ENCODE results near the gene ITCH. TPM values are rescaled to one million over a fixed set of nuclear protein-coding genes. Genes with fewer than 3 reads are reported as not detected.
"Not testable (repeated sequence)": the region's sequence is repeated elsewhere in the genome, so short reads cannot be mapped to it uniquely, and the experiment has no call there.

The ITCH gene
- total and polyA plus RNA-seq, 2 donors (not counting 3 experiments of a cell fraction or from before 2014, with no cell fraction given) = 6.4 to 57.4 TPM

DNA sequence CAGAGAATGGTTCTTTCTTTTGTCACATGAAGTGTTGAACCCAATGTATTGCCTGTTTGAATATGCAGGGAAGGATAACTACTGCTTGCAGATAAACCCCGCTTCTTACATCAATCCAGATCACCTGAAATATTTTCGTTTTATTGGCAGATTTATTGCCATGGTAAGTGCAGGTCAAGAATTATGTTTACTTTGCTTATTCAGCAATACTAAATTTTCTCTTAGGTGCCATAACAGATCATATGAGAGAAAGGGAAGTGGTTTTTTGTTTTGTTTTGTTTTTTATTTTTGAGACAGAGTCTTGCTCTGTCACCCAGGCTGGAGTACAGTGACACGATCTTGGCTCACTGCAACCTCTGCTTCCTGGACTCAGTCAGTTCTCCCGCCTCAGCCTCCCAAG is 116.6 kb downstream of the ITCH start:
- no peak overlapping the region for H3K4me3 ChIP-seq (replicated peaks in 1 of 3; ENCODE audit: insufficient read depth in 1 of 3, low read depth in 1 of 3, low read length in 3 of 3)
- H2AFZ ChIP-seq (ENCODE audit: low read depth, low read length) = no peak overlapping the region
- H3K27ac ChIP-seq (ENCODE audit: insufficient read depth, low read depth, low read length) = no peak overlapping the region
- H3K9ac ChIP-seq (replicated peaks; ENCODE audit: extremely low read depth, insufficient read depth, low read length) = no peak overlapping the region
- H3K36me3 ChIP-seq (ENCODE audit: control insufficient read depth in 2 of 2, extremely low read depth in 1 of 2, insufficient read depth in 2 of 2, low read length in 2 of 2) = peaks cover 0 to 14% of the 10 kb centered on the region in 2 experiments
- no peaks in the 10 kb centered on the region for H3K9me3 ChIP-seq (replicated peaks; ENCODE audit: control insufficient read depth, insufficient read depth, low read length)
- BruUV-seq (replicated peaks) = no TSS peak
- FAIRE-seq (no peak), DNase-seq (ENCODE audit: low read depth, low spot score) (no peak)
- CTCF ChIA-PET = no interaction called here
- dilution Hi-C loops (cut with MboI; ENCODE audit: extremely low pct_ligation_motif_present, low sequenced_read_pairs) = no loop called here
- peaks cover 6% of the 10 kb centered on the region for H3K4me1 ChIP-seq (ENCODE audit: control insufficient read depth, extremely low read depth, insufficient read depth, low read length)
- intact Hi-C loops (cut with micrococcal nuclease) = no loop called here
- no peaks in the 10 kb centered on the region for H3K79me2 ChIP-seq (ENCODE audit: control insufficient read depth, insufficient read depth, low read length)
- H3K9me1 ChIP-seq (replicated peaks; ENCODE audit: control insufficient read depth, extremely low read depth, insufficient read depth, low read length) = no peaks in the 10 kb centered on the region
- POLR2A ChIA-PET = no interaction called here
- TF ChIP-seq FOS (IDR thresholded peaks at IDR 0.05; ENCODE audit: borderline replicate concordance, insufficient read depth, low read length) = no peak
- no peak for TF ChIP-seq GATA2 (IDR thresholded peaks at IDR 0.05; ENCODE audit: insufficient read depth, insufficient read length, low read depth, low read length)
- TF ChIP-seq POLR2A (IDR thresholded peaks at IDR 0.05; ENCODE audit: low read depth, low read length) = no peak
- TF ChIP-seq, protein P1, sequence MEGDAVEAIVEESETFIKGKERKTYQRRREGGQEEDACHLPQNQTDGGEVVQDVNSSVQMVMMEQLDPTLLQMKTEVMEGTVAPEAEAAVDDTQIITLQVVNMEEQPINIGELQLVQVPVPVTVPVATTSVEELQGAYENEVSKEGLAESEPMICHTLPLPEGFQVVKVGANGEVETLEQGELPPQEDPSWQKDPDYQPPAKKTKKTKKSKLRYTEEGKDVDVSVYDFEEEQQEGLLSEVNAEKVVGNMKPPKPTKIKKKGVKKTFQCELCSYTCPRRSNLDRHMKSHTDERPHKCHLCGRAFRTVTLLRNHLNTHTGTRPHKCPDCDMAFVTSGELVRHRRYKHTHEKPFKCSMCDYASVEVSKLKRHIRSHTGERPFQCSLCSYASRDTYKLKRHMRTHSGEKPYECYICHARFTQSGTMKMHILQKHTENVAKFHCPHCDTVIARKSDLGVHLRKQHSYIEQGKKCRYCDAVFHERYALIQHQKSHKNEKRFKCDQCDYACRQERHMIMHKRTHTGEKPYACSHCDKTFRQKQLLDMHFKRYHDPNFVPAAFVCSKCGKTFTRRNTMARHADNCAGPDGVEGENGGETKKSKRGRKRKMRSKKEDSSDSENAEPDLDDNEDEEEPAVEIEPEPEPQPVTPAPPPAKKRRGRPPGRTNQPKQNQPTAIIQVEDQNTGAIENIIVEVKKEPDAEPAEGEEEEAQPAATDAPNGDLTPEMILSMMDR (IDR thresholded peaks at IDR 0.05; ENCODE audit: extremely low read depth in 1 of 2, insufficient read depth in 1 of 2, low read depth in 1 of 2, low read length in 2 of 2) = no peak
- TF ChIP-seq JUN (IDR thresholded peaks at IDR 0.05; ENCODE audit: borderline replicate concordance, insufficient read depth, insufficient read length, low read depth) = no peak
- TF ChIP-seq MYC (IDR thresholded peaks at IDR 0.05; ENCODE audit: low read depth, low read length) = no peak
- TF ChIP-seq EZH2 (IDR thresholded peaks at IDR 0.05; ENCODE audit: borderline replicate concordance, low read depth, low read length, severe bottlenecking) = no peak
- peaks cover 2% of the 10 kb centered on the region for H4K20me1 ChIP-seq (replicated peaks; ENCODE audit: control insufficient read depth, extremely low read depth, insufficient read depth, low read length)
- H3K4me2 ChIP-seq (ENCODE audit: insufficient read depth, low read length) = no peak overlapping the region
- no peaks in the 10 kb centered on the region for H3K27me3 ChIP-seq (ENCODE audit: control insufficient read depth in 2 of 2, insufficient read depth in 2 of 2, low read length in 2 of 2)

DNA sequence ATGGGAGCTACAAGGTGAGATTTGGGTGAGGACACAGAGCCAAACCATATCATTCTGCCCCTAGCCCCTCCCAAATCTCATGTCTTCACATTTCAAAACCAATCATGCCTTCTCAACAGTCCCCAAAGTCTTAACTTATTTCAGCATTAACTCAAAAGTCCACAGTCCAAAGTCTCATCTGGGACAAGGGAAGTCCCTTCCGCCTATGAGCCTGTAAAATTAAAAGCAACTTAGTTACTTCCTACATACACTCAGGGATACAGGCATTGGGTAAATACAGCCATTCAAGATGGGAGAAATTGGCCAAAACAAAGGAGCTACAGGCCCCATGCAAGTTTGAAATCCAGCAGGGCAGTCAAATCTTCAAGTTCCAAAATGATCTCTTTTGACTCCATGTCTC is 119.1 kb downstream of the ITCH start:
- dilution Hi-C loops (cut with MboI; ENCODE audit: extremely low pct_ligation_motif_present, low sequenced_read_pairs); intact Hi-C loops (cut with micrococcal nuclease); FAIRE-seq; H3K4me1 ChIP-seq (ENCODE audit: control insufficient read depth, extremely low read depth, insufficient read depth, low read length); POLR2A ChIA-PET; H3K9ac ChIP-seq (replicated peaks; ENCODE audit: extremely low read depth, insufficient read depth, low read length); H4K20me1 ChIP-seq (replicated peaks; ENCODE audit: control insufficient read depth, extremely low read depth, insufficient read depth, low read length); H3K9me1 ChIP-seq (replicated peaks; ENCODE audit: control insufficient read depth, extremely low read depth, insufficient read depth, low read length); H2AFZ ChIP-seq (ENCODE audit: low read depth, low read length); H3K27ac ChIP-seq (ENCODE audit: insufficient read depth, low read depth, low read length); H3K79me2 ChIP-seq (ENCODE audit: control insufficient read depth, insufficient read depth, low read length); H3K27me3 ChIP-seq (ENCODE audit: control insufficient read depth in 2 of 2, insufficient read depth in 2 of 2, low read length in 2 of 2); H3K4me3 ChIP-seq (replicated peaks in 1 of 3; ENCODE audit: insufficient read depth in 1 of 3, low read depth in 1 of 3, low read length in 3 of 3); H3K4me2 ChIP-seq (ENCODE audit: insufficient read depth, low read length); DNase-seq (ENCODE audit: low read depth, low spot score); H3K9me3 ChIP-seq (replicated peaks; ENCODE audit: control insufficient read depth, insufficient read depth, low read length): not testable (repeated sequence)
- BruUV-seq (replicated peaks) = TSS peak; percentile 6
- H3K36me3 ChIP-seq (ENCODE audit: control insufficient read depth in 2 of 2, extremely low read depth in 1 of 2, insufficient read depth in 2 of 2, low read length in 2 of 2) = peaks cover 0 to 12% of the 10 kb centered on the region in 2 experiments
- CTCF ChIA-PET = interaction anchor here (1.4 kb wide), 1 partner anchor 169 kb away, joined by 3 read pairs; no protein-coding TSS in a partner anchor

DNA sequence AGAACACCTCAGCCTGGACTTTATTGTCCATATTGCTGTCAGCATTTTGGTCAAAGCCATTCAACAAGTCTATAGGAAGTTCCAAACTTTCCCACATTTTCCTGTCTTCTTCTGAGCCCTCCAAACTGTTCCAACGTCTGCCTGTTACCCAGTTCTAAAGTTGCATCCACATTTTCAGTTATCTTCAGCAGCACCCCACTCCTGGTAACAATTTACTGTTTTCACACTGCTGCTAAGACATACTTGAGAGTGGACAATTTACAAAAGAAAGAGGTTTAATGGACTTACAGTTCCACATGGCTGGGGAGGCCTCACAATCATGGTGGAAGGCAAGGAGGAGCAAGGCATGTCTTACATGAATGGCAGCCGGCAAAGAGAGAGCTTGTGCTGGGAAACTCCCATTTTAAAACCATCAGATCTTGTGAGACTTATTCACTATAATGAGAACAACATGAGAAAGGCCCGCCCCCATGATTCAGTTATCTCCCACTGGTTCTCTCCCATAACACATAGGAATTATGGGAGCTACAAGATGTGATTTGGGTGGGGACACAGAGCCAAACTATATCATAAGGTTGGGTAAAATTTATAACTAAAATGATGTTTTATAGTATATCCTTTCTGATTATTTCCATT is 120.6 kb downstream of the ITCH start:
- POLR2A ChIA-PET; BruUV-seq (replicated peaks); H3K27me3 ChIP-seq (ENCODE audit: control insufficient read depth in 2 of 2, insufficient read depth in 2 of 2, low read length in 2 of 2); H3K4me2 ChIP-seq (ENCODE audit: insufficient read depth, low read length); H3K27ac ChIP-seq (ENCODE audit: insufficient read depth, low read depth, low read length); H3K79me2 ChIP-seq (ENCODE audit: control insufficient read depth, insufficient read depth, low read length); H3K9ac ChIP-seq (replicated peaks; ENCODE audit: extremely low read depth, insufficient read depth, low read length); H3K4me1 ChIP-seq (ENCODE audit: control insufficient read depth, extremely low read depth, insufficient read depth, low read length); H3K4me3 ChIP-seq (replicated peaks in 1 of 3; ENCODE audit: insufficient read depth in 1 of 3, low read depth in 1 of 3, low read length in 3 of 3); FAIRE-seq; intact Hi-C loops (cut with micrococcal nuclease); H3K9me1 ChIP-seq (replicated peaks; ENCODE audit: control insufficient read depth, extremely low read depth, insufficient read depth, low read length); dilution Hi-C loops (cut with MboI; ENCODE audit: extremely low pct_ligation_motif_present, low sequenced_read_pairs); H4K20me1 ChIP-seq (replicated peaks; ENCODE audit: control insufficient read depth, extremely low read depth, insufficient read depth, low read length); H3K9me3 ChIP-seq (replicated peaks; ENCODE audit: control insufficient read depth, insufficient read depth, low read length); H2AFZ ChIP-seq (ENCODE audit: low read depth, low read length); DNase-seq (ENCODE audit: low read depth, low spot score): not testable (repeated sequence)
- H3K36me3 ChIP-seq (ENCODE audit: control insufficient read depth in 2 of 2, extremely low read depth in 1 of 2, insufficient read depth in 2 of 2, low read length in 2 of 2) = peaks cover 0 to 12% of the 10 kb centered on the region in 2 experiments
- CTCF ChIA-PET = interaction anchor here (1.4 to 2.4 kb wide), 2 partner anchors 8 to 171 kb away, joined by 3 to 12 read pairs; no protein-coding TSS in a partner anchor

All from endothelial cell of umbilical vein (primary cell).